NB4 (cell line): Measurements from ENCODE around the gene CD2AP.

Source experiments
- DNase-seq: peaks from one replicate; pipeline ENCODE4 v3.0.0; 2010; ENCODE audit warnings: low read depth
- H3K4me3 ChIP-seq: one replicate; pipeline ENCODE4 v1.5.1; 2011; ENCODE audit warnings: mild to moderate bottlenecking, low read depth, low read length, moderate library complexity
- CTCF ChIP-seq: IDR thresholded peaks from one replicate; pipeline ENCODE4 v1.5.1; 2012; ENCODE audit warnings: low read depth, low read length
- MAX ChIP-seq: IDR thresholded peaks from 2 replicates; pipeline ENCODE4 v1.6.1; 2011; ENCODE audit warnings: low read depth, low read length
- MYC ChIP-seq: IDR thresholded peaks from 2 replicates; pipeline ENCODE4 v1.6.1; 2011; ENCODE audit warnings: low read depth, low read length
- POLR2A ChIP-seq: IDR thresholded peaks from 2 replicates; pipeline ENCODE4 v1.6.1; 2011; ENCODE audit warnings: mild to moderate bottlenecking; ENCODE audit not compliant: insufficient read length; ENCODE audit errors: extremely low read depth

CD2AP gene

GRCh38 chr6:47471911-47472310, 5.7 kb upstream of the CD2AP start:
- TF ChIP-seq MAX (no peak), POLR2A (no peak), CTCF (no peak), MYC (no peak)
- DNase-seq = no peak
- H3K4me3 ChIP-seq = no peak overlapping the region

- DNase-seq = no peak
- H3K4me3 ChIP-seq = no peak overlapping the region
- TF ChIP-seq POLR2A = no peak
- TF ChIP-seq MYC = no peak
- TF ChIP-seq CTCF = no peak
- TF ChIP-seq MAX = no peak
Observed at GRCh38 chr6:47473791-47474346, 3.7 kb upstream of the CD2AP start.

- DNase-seq = no peak
- no peak for TF ChIP-seq POLR2A
- no peak for TF ChIP-seq CTCF
- no peak for TF ChIP-seq MAX
- no peak for TF ChIP-seq MYC
- no peak overlapping the region for H3K4me3 ChIP-seq
Observed at GRCh38 chr6:47475319-47475816, 2.2 kb upstream of the CD2AP start.

- no peak for DNase-seq
- TF ChIP-seq MYC (0 out of 2 replicates have a peak, but pooled peaks have one; percentile 1), MAX (no peak)
- H3K4me3 ChIP-seq = peak overlapping the region; percentile 89
Observed at GRCh38 chr6:47476781-47477496, 650 bp upstream of the CD2AP start.

- DNase-seq = no peak
- TF ChIP-seq POLR2A (no peak), MYC (no peak)
- H3K4me3 ChIP-seq = peak overlapping the region; percentile 89
Observed at GRCh38 chr6:47478233-47479139, 897 bp downstream of the CD2AP start.

GRCh38 chr6:47479140-47479508, 1.5 kb downstream of the CD2AP start:
- TF ChIP-seq CTCF = no peak
- no peak for TF ChIP-seq MYC
- peak overlapping the region; percentile 89 for H3K4me3 ChIP-seq
- DNase-seq = no peak
